Glutamatergic neuron (in vitro differentiated cells): ENCODE data around the gene TTYH2. TPM values are rescaled to one million over a fixed set of nuclear protein-coding genes. Genes with fewer than 3 reads are reported as not detected.

Experiments used
- DNase-seq: peaks from one replicate; pipeline ENCODE4 v3.0.0; 2022
- H3K27ac Mint-ChIP-seq: one replicate; pipeline ENCODE4 v1.8.0; 2020; ENCODE audit warnings: mild to moderate bottlenecking, mixed read lengths, inconsistent platforms; ENCODE audit not compliant: unreplicated experiment
- H3K27me3 Mint-ChIP-seq: one replicate; pipeline ENCODE4 v1.8.0; 2020; ENCODE audit warnings: mild to moderate bottlenecking, moderate library complexity, mixed read lengths, inconsistent platforms; ENCODE audit not compliant: unreplicated experiment
- H3K36me3 Mint-ChIP-seq: one replicate; pipeline ENCODE4 v1.8.0; 2020; ENCODE audit warnings: mild to moderate bottlenecking, mixed read lengths, inconsistent platforms; ENCODE audit not compliant: unreplicated experiment
- H3K4me1 Mint-ChIP-seq: one replicate; pipeline ENCODE4 v1.8.0; 2020; ENCODE audit warnings: mild to moderate bottlenecking, low read depth, mixed read lengths, inconsistent platforms; ENCODE audit not compliant: unreplicated experiment
- H3K4me3 Mint-ChIP-seq: one replicate; pipeline ENCODE4 v1.8.0; 2020; ENCODE audit warnings: mild to moderate bottlenecking, mixed read lengths, inconsistent platforms; ENCODE audit not compliant: unreplicated experiment
- H3K9me3 Mint-ChIP-seq: one replicate; pipeline ENCODE4 v1.8.0; 2020; ENCODE audit warnings: mild to moderate bottlenecking, moderate library complexity, mixed read lengths, inconsistent platforms; ENCODE audit not compliant: unreplicated experiment
- total RNA-seq: library from RNA; stranded (reverse); fragmentation: NEBNext Ultra II Directional; extraction: Animal tissue kit (Norgen Biotek cat#: 25700); gene quantifications from one replicate; pipeline ENCODE4 v1.2.1, GENCODE V29; 2021; ENCODE audit not compliant: unreplicated experiment
- TF ChIP-seq, protein P1 (sequence below): fragments of 200-600 bp; sonication (generic); IDR thresholded peaks from one replicate; pipeline ENCODE4 v1.5.0; 2021; ENCODE audit not compliant: partially characterized antibody, unreplicated experiment

The TTYH2 gene
- total RNA-seq, 1 donor from 2014 or later: 121 TPM

DNA sequence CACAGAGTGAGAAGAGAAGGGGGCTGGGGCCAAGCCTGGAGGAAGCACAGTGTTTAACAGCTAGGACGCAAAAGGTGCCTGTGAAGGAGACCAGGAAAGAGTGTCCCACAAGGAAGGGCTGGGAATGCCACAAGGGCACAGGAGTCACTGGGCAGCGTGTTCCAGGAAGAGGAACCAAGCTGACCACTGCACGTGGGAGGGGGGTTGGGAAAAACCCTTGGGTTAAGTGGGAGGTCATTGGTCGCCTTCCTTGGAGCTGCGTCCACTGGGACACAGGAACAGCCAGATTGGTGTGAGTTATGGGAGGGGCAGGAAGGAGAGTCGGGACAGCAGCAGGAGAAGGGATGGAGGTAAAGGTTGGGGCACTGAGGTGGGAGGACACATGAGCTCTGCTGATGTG lies 12.9 kb downstream of the TTYH2 start:
- H3K4me1 Mint-ChIP-seq: peaks cover 9% of the 10 kb centered on the region
- no peak for DNase-seq
- peaks cover 5% of the 10 kb centered on the region for H3K27me3 Mint-ChIP-seq
- no peak overlapping the region for H3K4me3 Mint-ChIP-seq
- TF ChIP-seq, protein P1, sequence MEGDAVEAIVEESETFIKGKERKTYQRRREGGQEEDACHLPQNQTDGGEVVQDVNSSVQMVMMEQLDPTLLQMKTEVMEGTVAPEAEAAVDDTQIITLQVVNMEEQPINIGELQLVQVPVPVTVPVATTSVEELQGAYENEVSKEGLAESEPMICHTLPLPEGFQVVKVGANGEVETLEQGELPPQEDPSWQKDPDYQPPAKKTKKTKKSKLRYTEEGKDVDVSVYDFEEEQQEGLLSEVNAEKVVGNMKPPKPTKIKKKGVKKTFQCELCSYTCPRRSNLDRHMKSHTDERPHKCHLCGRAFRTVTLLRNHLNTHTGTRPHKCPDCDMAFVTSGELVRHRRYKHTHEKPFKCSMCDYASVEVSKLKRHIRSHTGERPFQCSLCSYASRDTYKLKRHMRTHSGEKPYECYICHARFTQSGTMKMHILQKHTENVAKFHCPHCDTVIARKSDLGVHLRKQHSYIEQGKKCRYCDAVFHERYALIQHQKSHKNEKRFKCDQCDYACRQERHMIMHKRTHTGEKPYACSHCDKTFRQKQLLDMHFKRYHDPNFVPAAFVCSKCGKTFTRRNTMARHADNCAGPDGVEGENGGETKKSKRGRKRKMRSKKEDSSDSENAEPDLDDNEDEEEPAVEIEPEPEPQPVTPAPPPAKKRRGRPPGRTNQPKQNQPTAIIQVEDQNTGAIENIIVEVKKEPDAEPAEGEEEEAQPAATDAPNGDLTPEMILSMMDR: no peak
- peaks cover 13% of the 10 kb centered on the region for H3K36me3 Mint-ChIP-seq
- H3K27ac Mint-ChIP-seq: peak overlapping the region; percentile 21
- peaks cover 7% of the 10 kb centered on the region for H3K9me3 Mint-ChIP-seq

DNA sequence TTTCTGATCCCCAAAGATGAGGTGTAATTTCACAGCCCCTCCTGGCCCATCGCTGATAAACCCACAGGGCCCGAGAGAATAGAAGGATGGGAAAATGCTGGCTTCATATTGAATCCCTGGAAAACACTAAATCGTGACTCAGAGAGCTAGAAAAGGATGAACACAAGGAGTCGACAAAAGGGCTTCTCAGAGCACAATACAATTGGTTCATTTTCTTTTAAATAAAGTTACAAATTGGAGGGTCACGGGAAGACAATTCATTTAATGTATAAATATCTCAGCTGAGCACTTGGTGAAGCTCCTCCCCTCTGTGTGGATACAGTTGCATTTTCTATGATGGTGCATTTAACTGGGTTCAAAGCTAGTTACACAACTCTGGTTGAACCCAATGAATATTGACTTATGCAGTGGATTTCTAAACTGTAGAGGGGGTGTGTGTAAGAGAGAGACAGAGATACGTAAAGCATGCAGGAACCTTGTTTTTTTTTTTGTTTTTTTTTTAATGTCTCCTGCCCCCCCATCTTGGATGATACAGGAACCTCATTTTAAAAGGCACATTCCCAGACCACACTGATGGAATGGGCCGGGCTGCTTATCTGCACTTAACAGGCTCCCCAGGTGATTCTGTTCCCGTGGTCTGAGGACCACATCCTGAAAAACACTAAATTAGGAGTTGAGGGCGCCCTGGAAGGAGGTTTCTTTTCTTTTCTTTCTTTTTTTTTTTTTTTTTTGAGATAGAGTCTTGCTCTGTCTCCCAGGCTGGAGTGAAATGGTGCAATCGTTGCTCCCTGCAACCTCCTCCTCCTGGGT lies 14.1 kb downstream of the TTYH2 start:
- TF ChIP-seq, protein P1: no peak
- Mint-ChIP-seq H3K36me3 (peaks cover 13% of the 10 kb centered on the region), H3K27ac (no peak overlapping the region), H3K9me3 (peaks cover 7% of the 10 kb centered on the region), H3K4me3 (no peak overlapping the region), H3K27me3 (peaks cover 5% of the 10 kb centered on the region), H3K4me1 (peaks cover 9% of the 10 kb centered on the region)
- no peak for DNase-seq

DNA sequence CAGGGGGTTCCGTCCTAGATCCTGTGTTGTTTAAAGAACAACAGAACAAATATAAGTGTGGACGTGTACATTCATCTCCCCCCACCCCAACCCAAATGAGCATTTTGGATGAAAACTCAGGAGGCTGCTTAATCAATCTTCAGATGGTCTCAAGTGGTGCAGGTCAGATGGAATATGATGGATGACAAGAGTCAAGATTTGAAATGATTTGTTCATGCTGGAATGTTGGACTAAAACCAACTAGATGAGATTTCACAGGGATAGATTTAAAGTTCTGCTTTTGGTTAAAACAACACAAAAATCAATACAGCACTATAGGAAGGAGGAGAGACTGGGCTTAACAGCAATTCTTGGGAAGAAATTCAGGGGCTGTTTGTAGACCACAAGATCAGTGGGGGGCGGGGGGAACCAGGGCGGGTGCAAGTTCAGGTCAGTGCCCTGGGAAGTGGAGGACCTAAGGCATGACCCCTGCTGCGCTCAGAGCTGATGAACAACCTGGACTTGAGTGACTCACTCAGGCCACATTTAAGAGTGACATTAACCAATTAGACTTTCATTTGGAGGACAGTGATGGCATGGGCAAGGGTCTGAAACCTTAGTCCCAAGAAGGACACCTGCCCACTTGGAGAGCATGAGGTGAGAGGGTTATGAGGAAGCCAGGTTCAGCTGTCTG lies 15.1 kb downstream of the TTYH2 start:
- no peak overlapping the region for H3K4me3 Mint-ChIP-seq
- DNase-seq: no peak
- H3K36me3 Mint-ChIP-seq: peaks cover 13% of the 10 kb centered on the region
- H3K4me1 Mint-ChIP-seq: peaks cover 7% of the 10 kb centered on the region
- H3K27me3 Mint-ChIP-seq: peaks cover 8% of the 10 kb centered on the region
- TF ChIP-seq, protein P1: no peak
- peaks cover 7% of the 10 kb centered on the region for H3K9me3 Mint-ChIP-seq
- H3K27ac Mint-ChIP-seq: no peak overlapping the region

DNA sequence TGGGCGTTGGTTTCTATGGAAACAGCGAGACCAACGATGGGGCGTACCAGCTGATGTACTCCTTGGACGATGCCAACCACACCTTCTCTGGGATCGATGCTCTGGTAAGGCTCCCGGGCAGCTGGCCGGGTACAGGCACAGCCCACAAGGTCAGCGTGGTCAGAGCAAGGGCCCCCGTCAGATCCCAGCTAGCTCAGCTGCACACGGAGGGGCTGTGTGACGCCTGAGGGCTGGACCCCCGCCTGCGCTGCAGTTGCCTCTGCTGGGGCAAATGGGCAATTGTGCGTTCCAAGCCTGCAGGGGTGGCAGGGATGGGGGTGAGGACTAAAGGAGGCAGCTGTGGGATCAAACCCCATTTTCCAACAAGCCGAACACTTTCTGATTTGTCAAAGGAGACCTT lies 17.5 kb downstream of the TTYH2 start:
- TF ChIP-seq, protein P1: no peak
- Mint-ChIP-seq H3K9me3 (peaks cover 3% of the 10 kb centered on the region), H3K27ac (no peak overlapping the region), H3K36me3 (peaks cover 9% of the 10 kb centered on the region), H3K4me3 (no peak overlapping the region), H3K4me1 (peaks cover 8% of the 10 kb centered on the region), H3K27me3 (peaks cover 7% of the 10 kb centered on the region)
- no peak for DNase-seq
